Activated CD4-positive, alpha-beta T cell treated with anti-CD3 and anti-CD28 coated beads for 48 hours (primary cell): ENCODE results near the gene FBXL13.
"Not testable (repeated sequence)": the region's sequence is repeated elsewhere in the genome, so short reads cannot be mapped to it uniquely, and the experiment has no call there.

Experiments
- DNase-seq: peaks from one replicate; pipeline ENCODE4 v3.0.0-alpha.2; 2020

Gene FBXL13

GRCh38 chr7:103074519-103075336, at the start of gene FBXL13, which contains the start of gene ARMC10:
Gene FBXL13, minus strand, starts transcription at chr7:103074796.
Gene ARMC10, plus strand, starts transcription at chr7:103075140. Its CDS starts 133 bp downstream, at chr7:103075273.
- peak; percentile 93 for DNase-seq

- DNase-seq: no peak
These were observed 48.9 kb upstream of the FBXL13 start for GRCh38 chr7:103123529-103123928.

GRCh38 chr7:103121641-103122040, 47.0 kb upstream of the FBXL13 start:
- no peak for DNase-seq

- no peak for DNase-seq
These were observed 45.8 kb upstream of the FBXL13 start for GRCh38 chr7:103120362-103120761.

- DNase-seq: no peak
These were observed 45.2 kb upstream of the FBXL13 start for GRCh38 chr7:103119791-103120291.

- DNase-seq: no peak
These were observed 42.9 kb upstream of the FBXL13 start for GRCh38 chr7:103117465-103117864.

- DNase-seq: no peak
These were observed 42.4 kb upstream of the FBXL13 start for GRCh38 chr7:103116991-103117390.

GRCh38 chr7:103116511-103116910, 41.9 kb upstream of the FBXL13 start:
- DNase-seq: no peak

- DNase-seq: no peak
These were observed 41.2 kb upstream of the FBXL13 start for GRCh38 chr7:103115771-103116170.

GRCh38 chr7:103114576-103115008, 40.0 kb upstream of the FBXL13 start:
- no peak for DNase-seq

GRCh38 chr7:103113164-103113563, 38.6 kb upstream of the FBXL13 start:
- no peak for DNase-seq

GRCh38 chr7:103106703-103107070, 32.1 kb upstream of the FBXL13 start:
- not testable (repeated sequence) for DNase-seq

GRCh38 chr7:103106005-103106702, 31.6 kb upstream of the FBXL13 start:
- DNase-seq: no peak

GRCh38 chr7:103101543-103101942, 26.9 kb upstream of the FBXL13 start:
- DNase-seq: no peak

GRCh38 chr7:103100348-103100747, 25.8 kb upstream of the FBXL13 start:
- no peak for DNase-seq

- DNase-seq: no peak
These were observed 22.4 kb upstream of the FBXL13 start for GRCh38 chr7:103097041-103097440.

GRCh38 chr7:103095558-103095957, 21.0 kb upstream of the FBXL13 start:
- not testable (repeated sequence) for DNase-seq

GRCh38 chr7:103094102-103094501, 19.5 kb upstream of the FBXL13 start:
- DNase-seq: no peak

GRCh38 chr7:103093429-103093828, 18.8 kb upstream of the FBXL13 start:
- DNase-seq: no peak

GRCh38 chr7:103092321-103092720, 17.7 kb upstream of the FBXL13 start:
- DNase-seq: not testable (repeated sequence)

GRCh38 chr7:103083210-103083609, 8.6 kb upstream of the FBXL13 start:
- DNase-seq: no peak

GRCh38 chr7:103082497-103082896, 7.9 kb upstream of the FBXL13 start:
- DNase-seq: no peak

- no peak for DNase-seq
These were observed 6.3 kb upstream of the FBXL13 start for GRCh38 chr7:103080923-103081322.

- DNase-seq: no peak
These were observed 5.2 kb upstream of the FBXL13 start for GRCh38 chr7:103079836-103080235.
